ENCODE results near the gene ZNF841.
"Not testable (repeated sequence)": the region's sequence is repeated elsewhere in the genome, so short reads cannot be mapped to it uniquely, and the experiment has no call there.

Gene ZNF841

GRCh38 chr19:52069653-52070052 is 25.9 kb downstream of the ZNF841 start:
- DNase-seq: no peak

DNA sequence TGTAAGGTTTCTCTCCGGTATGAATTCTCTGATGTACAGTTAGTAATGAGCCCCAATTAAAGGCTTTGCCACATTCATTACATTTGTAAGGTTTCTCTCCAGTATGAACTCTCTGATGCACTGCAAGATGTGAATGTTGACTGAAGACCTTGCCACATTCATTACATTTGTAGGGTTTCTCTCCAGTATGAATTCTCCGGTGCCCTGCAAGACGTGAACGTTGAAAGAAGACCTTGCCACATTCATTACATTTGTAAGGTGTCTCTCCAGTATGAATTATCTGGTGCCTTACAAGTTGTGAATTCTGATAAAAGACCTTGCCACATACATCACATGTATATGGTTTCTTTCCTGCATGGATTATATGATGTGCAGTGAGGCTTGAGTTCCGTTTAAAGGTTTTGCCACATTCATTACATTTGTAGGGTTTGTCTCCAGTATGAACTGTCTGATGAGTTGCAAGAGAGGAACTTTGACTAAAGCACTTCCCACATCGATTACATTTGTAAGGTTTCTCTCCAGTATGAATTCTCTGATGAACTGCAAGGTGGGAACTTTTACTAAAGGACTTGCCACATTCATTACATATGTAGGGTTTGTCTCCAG is 29.2 kb downstream of the ZNF841 start:
- no peak for DNase-seq

DNA sequence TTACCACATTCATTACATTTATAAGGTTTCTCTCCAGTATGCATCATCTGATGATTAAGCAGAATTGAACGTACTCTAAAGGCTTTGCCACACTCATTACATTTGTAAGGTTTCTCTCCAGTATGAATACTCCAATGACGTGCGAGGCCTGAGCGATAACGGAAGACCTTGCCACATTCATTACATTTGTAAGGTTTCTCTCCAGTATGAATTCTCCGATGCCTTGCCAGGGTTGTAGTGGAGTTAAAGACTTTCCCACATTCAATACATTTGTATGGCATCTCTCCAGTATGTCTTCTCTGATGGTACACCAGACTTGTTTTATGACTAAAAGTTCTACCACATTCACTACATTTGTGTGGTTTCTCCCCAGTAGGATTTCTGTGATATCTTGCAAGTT is 30.2 kb downstream of the ZNF841 start:
- no peak for DNase-seq

DNA sequence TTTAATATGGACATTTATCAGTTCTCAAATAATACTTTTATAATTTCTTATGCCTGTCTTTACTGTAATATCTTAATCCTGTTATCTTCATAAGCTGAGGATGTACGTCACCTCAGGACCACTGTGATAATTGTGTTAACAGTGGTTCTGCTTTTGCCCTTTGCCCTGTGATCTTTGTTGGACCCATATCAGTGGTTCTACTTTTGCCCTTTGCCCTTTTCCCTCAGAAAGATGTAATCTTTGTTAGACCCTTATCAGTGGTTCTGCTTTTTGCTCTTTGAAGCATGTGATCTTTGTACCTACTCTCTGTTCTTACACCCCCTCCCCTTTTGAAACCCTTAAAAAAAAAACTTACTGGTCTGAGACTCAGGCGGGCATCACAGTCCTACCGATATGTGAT is 39.1 kb downstream of the ZNF841 start:
- DNase-seq: not testable (repeated sequence)

GRCh38 chr19:52051736-52052135 is 43.8 kb downstream of the ZNF841 start:
- DNase-seq: not testable (repeated sequence)

- DNase-seq: peak; percentile 99
These were observed 46.7 kb downstream of the ZNF841 start, which contains the start of gene ZNF432 for GRCh38 chr19:52048555-52049501. Gene ZNF432, minus strand, starts transcription at chr19:52048838. Its CDS starts 1,970 bp downstream, at chr19:52046868.

GRCh38 chr19:52039169-52039568 is 56.4 kb downstream of the ZNF841 start:
- no peak for DNase-seq

GRCh38 chr19:52034051-52034728 is 61.4 kb downstream of the ZNF841 start:
- DNase-seq: no peak

GRCh38 chr19:52028780-52029123 is 66.8 kb downstream of the ZNF841 start:
- no peak for DNase-seq

DNA sequence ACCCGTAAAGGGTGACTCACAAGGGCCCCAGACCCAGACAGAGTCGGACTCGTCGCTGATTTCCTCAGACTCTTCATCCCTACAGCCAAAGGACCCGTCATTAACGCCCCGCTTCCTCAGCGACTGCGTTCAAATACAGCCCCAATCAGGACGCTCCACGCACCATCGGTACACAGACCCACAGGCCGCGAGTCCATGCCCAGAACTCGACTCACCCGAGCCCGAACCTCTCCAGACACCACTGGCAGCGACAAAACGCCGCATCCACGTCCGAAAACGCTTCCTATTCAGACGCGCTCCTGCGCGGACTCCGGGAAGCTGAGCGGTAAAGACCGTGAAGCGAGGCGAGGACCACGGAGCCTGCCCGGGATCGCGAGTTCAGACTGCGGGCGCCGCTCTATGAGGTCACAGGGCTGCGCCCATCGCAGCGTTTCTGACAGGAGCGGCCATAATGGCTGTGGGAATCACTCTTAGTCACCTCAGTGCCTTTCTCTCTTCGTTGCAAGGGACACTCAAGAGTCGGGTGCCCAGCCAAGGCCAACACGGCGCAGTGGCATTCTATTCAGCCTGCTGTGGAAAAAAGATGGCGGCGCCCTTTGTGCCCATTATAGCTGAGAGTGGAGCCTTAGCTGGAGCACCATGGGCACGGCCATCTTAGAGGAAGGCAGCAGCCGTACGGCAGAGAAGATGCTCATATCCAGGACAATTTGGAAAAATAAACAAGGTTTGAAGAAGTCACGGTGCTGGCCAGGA is 67.4 kb downstream of the ZNF841 start, which contains the start of gene ZNF614:
ZNF614 (minus strand) TSS at position 353 of the 753 bp plus-strand sequence. CDS start 2,634 bp downstream, outside the sequence.
- peak; percentile 98 for DNase-seq

GRCh38 chr19:52026255-52026990 is 69.1 kb downstream of the ZNF841 start:
- DNase-seq: not testable (repeated sequence)

GRCh38 chr19:52024478-52024877 is 71.1 kb downstream of the ZNF841 start:
- not testable (repeated sequence) for DNase-seq

- no peak for DNase-seq
These were observed 73.4 kb downstream of the ZNF841 start for GRCh38 chr19:52022193-52022592.

GRCh38 chr19:52020506-52020905 is 75.1 kb downstream of the ZNF841 start:
- no peak for DNase-seq
